ENCODE data around the gene TLR9. TPM values are rescaled to one million over a fixed set of nuclear protein-coding genes. Genes with fewer than 3 reads are reported as not detected.
"Not testable (repeated sequence)": the region's sequence is repeated elsewhere in the genome, so short reads cannot be mapped to it uniquely, and the experiment has no call there.

Gene TLR9
- total RNA-seq, 5 donors from 2014 or later (not counting 1 experiment from before 2014, with no cell fraction given): 0.54 to 2.9 (median 2.1) TPM; not detected in 1

DNA sequence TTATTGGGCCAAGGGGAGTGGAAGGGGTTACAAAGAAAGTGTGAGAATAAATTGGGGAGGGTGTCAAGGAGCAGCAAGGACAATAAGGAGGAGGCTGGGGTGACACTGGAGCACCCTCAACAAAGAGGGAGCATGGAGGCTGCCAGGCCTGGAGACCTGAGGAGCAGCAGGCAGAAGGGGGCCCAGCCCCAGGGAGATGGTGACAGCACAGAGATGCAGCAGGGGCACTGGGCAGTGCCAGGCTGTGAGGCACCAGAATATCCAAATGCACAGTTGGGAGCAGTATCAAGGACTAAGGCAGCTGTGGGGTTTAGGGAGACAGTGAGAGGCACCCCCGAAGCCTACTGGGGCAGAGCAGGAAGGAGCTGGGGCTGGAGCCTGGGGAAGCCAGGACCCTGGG lies 46.9 kb downstream of the TLR9 start:
- DNase-seq: no peak
- POLR2A ChIA-PET: interaction anchor here in 1 of 2 donors (0.6 kb wide), 1 partner anchor 587 kb away, joined by 3 read pairs; no protein-coding TSS in a partner anchor
- Histone ChIP-seq H3K36me3 (ENCODE audit: control insufficient read depth in 2 of 2, extremely low read depth in 1 of 2, insufficient read depth in 1 of 2, low read length in 1 of 2) (no peaks in the 10 kb centered on the region), H3K4me3 (ENCODE audit: control insufficient read depth in 1 of 2, extremely low read depth in 1 of 2, low read length in 1 of 2) (no peak overlapping the region), H3K27ac (ENCODE audit: low read length) (no peak overlapping the region), H3K27me3 (replicated peaks in 1 of 2; ENCODE audit: control insufficient read depth in 2 of 2, extremely low read depth in 1 of 2, insufficient read depth in 2 of 2, low read length in 1 of 2) (peaks cover 0 to 10% of the 10 kb centered on the region in 2 experiments), H3K4me1 (ENCODE audit: control insufficient read depth in 1 of 2, extremely low read depth in 1 of 2, insufficient read depth in 2 of 2, low read length in 2 of 2) (peaks cover 0 to 17% of the 10 kb centered on the region in 2 experiments), H3K9me3 (no peaks in the 10 kb centered on the region)
- Mint-ChIP-seq H3K4me1 (peaks cover 0 to 18% (median 5%) of the 10 kb centered on the region in 3 donors), H3K36me3 (no peaks in the 10 kb centered on the region), H3K27ac (peak overlapping the region in 1 of 2 donors; percentile 11), H3K4me3 (no peak overlapping the region), H3K27me3 (no peaks in the 10 kb centered on the region), H3K9me3 (no peaks in the 10 kb centered on the region)
- WGBS (ENCODE audit: insufficient coverage): 100% methylated on average over 1 of the region's 1 CpG
- CTCF ChIA-PET: interaction anchor here in 1 of 2 donors (0.6 kb wide), 1 partner anchor 185 kb away, joined by 3 read pairs; no protein-coding TSS in a partner anchor
- no peak for ATAC-seq (replicated peaks in 1 of 4)

- peaks cover 0 to 10% of the 10 kb centered on the region in 2 experiments for H3K27me3 ChIP-seq (replicated peaks in 1 of 2; ENCODE audit: control insufficient read depth in 2 of 2, extremely low read depth in 1 of 2, insufficient read depth in 2 of 2, low read length in 1 of 2)
- CTCF ChIA-PET: interaction anchor here in 1 of 2 donors (0.6 kb wide), 1 partner anchor 185 kb away, joined by 3 read pairs; no protein-coding TSS in a partner anchor
- H3K27ac Mint-ChIP-seq; DNase-seq; H3K36me3 Mint-ChIP-seq; POLR2A ChIA-PET; H3K27me3 Mint-ChIP-seq; H3K4me3 ChIP-seq (ENCODE audit: control insufficient read depth in 1 of 2, extremely low read depth in 1 of 2, low read length in 1 of 2); H3K36me3 ChIP-seq (ENCODE audit: control insufficient read depth in 2 of 2, extremely low read depth in 1 of 2, insufficient read depth in 1 of 2, low read length in 1 of 2); ATAC-seq (replicated peaks in 1 of 4); H3K9me3 ChIP-seq; H3K9me3 Mint-ChIP-seq; H3K27ac ChIP-seq (ENCODE audit: low read length); H3K4me3 Mint-ChIP-seq: not testable (repeated sequence)
- H3K4me1 ChIP-seq (ENCODE audit: control insufficient read depth in 1 of 2, extremely low read depth in 1 of 2, insufficient read depth in 2 of 2, low read length in 2 of 2): peaks cover 0 to 17% of the 10 kb centered on the region in 2 experiments
- H3K4me1 Mint-ChIP-seq: peaks cover 0 to 18% (median 5%) of the 10 kb centered on the region in 3 donors
- WGBS (ENCODE audit: insufficient coverage): 87% methylated on average over 3 of the region's 4 CpGs
These were observed 47.3 kb downstream of the TLR9 start for GRCh38 chr3:52178126-52178525.

DNA sequence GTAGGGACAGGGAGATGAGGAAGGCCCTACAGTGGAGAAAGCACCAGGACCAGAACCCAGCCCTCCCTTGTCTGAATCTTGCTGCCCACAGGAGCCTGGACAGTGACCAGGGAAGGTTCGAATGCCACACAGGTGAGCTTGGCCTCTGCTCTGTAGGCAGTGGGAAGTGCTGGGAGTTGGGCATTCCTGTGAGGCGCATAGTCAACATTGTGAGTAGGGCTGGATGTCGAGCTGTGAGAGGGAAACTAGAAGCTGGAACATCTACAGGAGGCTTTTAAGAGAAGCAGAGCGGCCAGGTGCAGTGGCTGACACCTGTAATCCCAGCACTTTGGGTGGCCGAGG lies 47.8 kb downstream of the TLR9 start:
- POLR2A ChIA-PET: no interaction called here
- H3K27ac ChIP-seq (ENCODE audit: low read length): no peak overlapping the region
- Mint-ChIP-seq H3K9me3 (no peaks in the 10 kb centered on the region), H3K36me3 (no peaks in the 10 kb centered on the region), H3K4me3 (no peak overlapping the region), H3K4me1 (peaks cover 0 to 17% (median 5%) of the 10 kb centered on the region in 3 donors), H3K27me3 (no peaks in the 10 kb centered on the region), H3K27ac (no peak overlapping the region)
- CTCF ChIA-PET: no interaction called here
- peaks cover 0 to 13% of the 10 kb centered on the region in 2 experiments for H3K4me1 ChIP-seq (ENCODE audit: control insufficient read depth in 1 of 2, extremely low read depth in 1 of 2, insufficient read depth in 2 of 2, low read length in 2 of 2)
- H3K27me3 ChIP-seq (replicated peaks in 1 of 2; ENCODE audit: control insufficient read depth in 2 of 2, extremely low read depth in 1 of 2, insufficient read depth in 2 of 2, low read length in 1 of 2): peaks cover 0 to 10% of the 10 kb centered on the region in 2 experiments
- ATAC-seq (replicated peaks in 1 of 4): no peak
- no peaks in the 10 kb centered on the region for H3K9me3 ChIP-seq
- H3K4me3 ChIP-seq (ENCODE audit: control insufficient read depth in 1 of 2, extremely low read depth in 1 of 2, low read length in 1 of 2): no peak overlapping the region
- WGBS (ENCODE audit: insufficient coverage): 82% methylated on average over 3 of the region's 5 CpGs
- no peaks in the 10 kb centered on the region for H3K36me3 ChIP-seq (ENCODE audit: control insufficient read depth in 2 of 2, extremely low read depth in 1 of 2, insufficient read depth in 1 of 2, low read length in 1 of 2)
- no peak for DNase-seq

DNA sequence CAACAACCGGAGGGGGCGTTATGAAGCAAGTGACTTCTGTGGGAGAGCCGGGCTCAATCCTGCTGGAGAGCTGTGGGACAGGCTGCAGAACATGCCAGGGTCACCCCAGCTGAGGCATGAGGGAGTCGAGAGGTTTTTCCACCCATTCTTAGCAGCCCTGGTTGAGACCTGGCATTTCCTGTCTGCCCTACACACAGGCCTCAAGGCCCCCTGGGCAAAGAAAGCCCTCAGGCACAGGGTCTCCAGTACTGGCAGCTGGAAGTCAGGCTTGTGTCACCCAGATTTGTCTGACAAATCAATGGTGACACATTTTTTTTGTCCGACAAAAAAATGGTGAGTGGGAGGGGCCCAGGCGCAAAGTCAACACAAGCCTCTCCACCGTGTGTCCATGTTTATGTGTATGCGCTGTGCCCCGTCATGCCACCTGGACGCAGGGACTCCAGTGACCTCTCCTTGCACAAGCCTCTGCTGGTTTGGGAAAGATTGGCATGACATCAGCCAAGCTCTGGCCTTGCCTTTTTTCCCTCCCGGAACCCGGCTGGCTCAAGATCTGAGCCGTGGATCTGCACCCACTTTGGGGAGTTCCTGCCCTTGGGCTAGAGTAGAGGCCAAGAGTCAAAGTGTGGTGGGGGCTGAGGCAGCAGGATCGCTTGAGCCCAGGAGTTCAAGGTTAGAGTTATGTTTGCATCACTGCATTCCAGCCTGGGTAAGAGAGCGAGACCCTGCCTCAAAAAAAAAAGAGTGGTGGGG lies 48.3 kb downstream of the TLR9 start:
- Histone ChIP-seq H3K9me3 (no peaks in the 10 kb centered on the region), H3K27ac (ENCODE audit: low read length) (no peak overlapping the region), H3K27me3 (replicated peaks in 1 of 2; ENCODE audit: control insufficient read depth in 2 of 2, extremely low read depth in 1 of 2, insufficient read depth in 2 of 2, low read length in 1 of 2) (peaks cover 0 to 10% of the 10 kb centered on the region in 2 experiments), H3K36me3 (ENCODE audit: control insufficient read depth in 2 of 2, extremely low read depth in 1 of 2, insufficient read depth in 1 of 2, low read length in 1 of 2) (no peaks in the 10 kb centered on the region), H3K4me1 (ENCODE audit: control insufficient read depth in 1 of 2, extremely low read depth in 1 of 2, insufficient read depth in 2 of 2, low read length in 2 of 2) (peaks cover 0 to 8% of the 10 kb centered on the region in 2 experiments), H3K4me3 (ENCODE audit: control insufficient read depth in 1 of 2, extremely low read depth in 1 of 2, low read length in 1 of 2) (no peak overlapping the region)
- H3K4me3 Mint-ChIP-seq: no peak overlapping the region
- H3K27me3 Mint-ChIP-seq: no peaks in the 10 kb centered on the region
- H3K9me3 Mint-ChIP-seq: no peaks in the 10 kb centered on the region
- H3K27ac Mint-ChIP-seq: no peak overlapping the region
- WGBS (ENCODE audit: insufficient coverage): 94% methylated on average over 12 of the region's 15 CpGs
- ATAC-seq (replicated peaks in 1 of 4) (no peak), DNase-seq (no peak)
- ChIA-PET CTCF (no interaction called here), POLR2A (no interaction called here)
- H3K4me1 Mint-ChIP-seq: peaks cover 0 to 12% (median 0%) of the 10 kb centered on the region in 3 donors
- no peaks in the 10 kb centered on the region for H3K36me3 Mint-ChIP-seq

DNA sequence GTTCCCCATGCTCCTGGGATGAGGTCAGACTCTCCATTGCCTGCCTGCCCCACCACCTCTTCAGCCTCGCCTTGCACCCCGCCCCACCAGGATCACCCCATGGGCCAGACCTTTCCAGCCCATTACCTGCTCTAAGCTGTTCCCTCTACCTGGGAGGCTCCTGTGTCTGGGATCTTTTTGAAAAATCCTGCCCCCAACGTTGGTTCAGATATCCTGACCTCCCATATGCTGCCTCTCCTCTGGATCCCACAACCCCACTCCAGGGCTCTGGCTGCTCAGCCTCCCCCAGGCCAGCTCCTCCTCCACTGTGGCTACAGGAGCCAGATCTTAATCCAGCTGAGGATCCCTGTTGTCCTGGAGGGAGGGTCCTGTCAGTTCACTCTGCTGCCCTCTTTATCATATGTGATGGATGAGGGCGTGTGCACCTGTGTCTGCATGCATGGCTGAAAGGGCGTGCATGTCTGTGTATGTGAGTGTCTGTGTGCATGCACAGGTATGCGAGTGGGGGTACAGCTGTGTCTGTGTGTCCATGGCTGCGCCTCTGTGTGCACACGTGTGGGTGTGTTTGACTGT lies 49.2 kb downstream of the TLR9 start:
- Mint-ChIP-seq H3K9me3 (no peaks in the 10 kb centered on the region), H3K36me3 (no peaks in the 10 kb centered on the region), H3K4me1 (peaks cover 0 to 8% (median 0%) of the 10 kb centered on the region in 3 donors), H3K4me3 (no peak overlapping the region), H3K27me3 (no peaks in the 10 kb centered on the region), H3K27ac (no peak overlapping the region)
- no peaks in the 10 kb centered on the region for H3K9me3 ChIP-seq
- 86% methylated on average over 8 of the region's 8 CpGs for WGBS (ENCODE audit: insufficient coverage)
- DNase-seq (no peak), ATAC-seq (replicated peaks in 1 of 4) (no peak)
- H3K4me3 ChIP-seq (ENCODE audit: control insufficient read depth in 1 of 2, extremely low read depth in 1 of 2, low read length in 1 of 2): no peak overlapping the region
- no peaks in the 10 kb centered on the region for H3K4me1 ChIP-seq (ENCODE audit: control insufficient read depth in 1 of 2, extremely low read depth in 1 of 2, insufficient read depth in 2 of 2, low read length in 2 of 2)
- CTCF ChIA-PET: no interaction called here
- H3K36me3 ChIP-seq (ENCODE audit: control insufficient read depth in 2 of 2, extremely low read depth in 1 of 2, insufficient read depth in 1 of 2, low read length in 1 of 2): no peaks in the 10 kb centered on the region
- H3K27ac ChIP-seq (ENCODE audit: low read length): no peak overlapping the region
- POLR2A ChIA-PET: no interaction called here
- H3K27me3 ChIP-seq (replicated peaks in 1 of 2; ENCODE audit: control insufficient read depth in 2 of 2, extremely low read depth in 1 of 2, insufficient read depth in 2 of 2, low read length in 1 of 2): peaks cover 0 to 10% of the 10 kb centered on the region in 2 experiments

GRCh38 chr3:52175416-52176179 lies 49.8 kb downstream of the TLR9 start:
- Mint-ChIP-seq H3K27ac (no peak overlapping the region), H3K27me3 (no peaks in the 10 kb centered on the region), H3K9me3 (no peaks in the 10 kb centered on the region), H3K4me1 (peaks cover 0 to 8% (median 0%) of the 10 kb centered on the region in 3 donors), H3K4me3 (no peak overlapping the region), H3K36me3 (no peaks in the 10 kb centered on the region)
- no peaks in the 10 kb centered on the region for H3K4me1 ChIP-seq (ENCODE audit: control insufficient read depth in 1 of 2, extremely low read depth in 1 of 2, insufficient read depth in 2 of 2, low read length in 2 of 2)
- 90% methylated on average over 10 of the region's 14 CpGs for WGBS (ENCODE audit: insufficient coverage)
- H3K27ac ChIP-seq (ENCODE audit: low read length): no peak overlapping the region
- H3K4me3 ChIP-seq (ENCODE audit: control insufficient read depth in 1 of 2, extremely low read depth in 1 of 2, low read length in 1 of 2): no peak overlapping the region
- peaks cover 0 to 10% of the 10 kb centered on the region in 2 experiments for H3K27me3 ChIP-seq (replicated peaks in 1 of 2; ENCODE audit: control insufficient read depth in 2 of 2, extremely low read depth in 1 of 2, insufficient read depth in 2 of 2, low read length in 1 of 2)
- H3K36me3 ChIP-seq (ENCODE audit: control insufficient read depth in 2 of 2, extremely low read depth in 1 of 2, insufficient read depth in 1 of 2, low read length in 1 of 2): no peaks in the 10 kb centered on the region
- ATAC-seq (replicated peaks in 1 of 4): no peak
- ChIA-PET POLR2A (no interaction called here), CTCF (no interaction called here)
- H3K9me3 ChIP-seq: no peaks in the 10 kb centered on the region
- no peak for DNase-seq
